Stimulated activated CD8-positive, alpha-beta memory T cell treated with anti-CD3 and anti-CD28 coated beads, Interleukin-7, amount 100 ng/mL, for 4 hours (primary cell): ENCODE measurements around the gene IKZF1.

Experiments used
- DNase-seq, 2 donors: peaks; one replicate each; pipeline ENCODE4 v3.0.0-alpha.2; 2020; ENCODE audit warnings: low read depth in 2 of 2

Gene IKZF1

DNA sequence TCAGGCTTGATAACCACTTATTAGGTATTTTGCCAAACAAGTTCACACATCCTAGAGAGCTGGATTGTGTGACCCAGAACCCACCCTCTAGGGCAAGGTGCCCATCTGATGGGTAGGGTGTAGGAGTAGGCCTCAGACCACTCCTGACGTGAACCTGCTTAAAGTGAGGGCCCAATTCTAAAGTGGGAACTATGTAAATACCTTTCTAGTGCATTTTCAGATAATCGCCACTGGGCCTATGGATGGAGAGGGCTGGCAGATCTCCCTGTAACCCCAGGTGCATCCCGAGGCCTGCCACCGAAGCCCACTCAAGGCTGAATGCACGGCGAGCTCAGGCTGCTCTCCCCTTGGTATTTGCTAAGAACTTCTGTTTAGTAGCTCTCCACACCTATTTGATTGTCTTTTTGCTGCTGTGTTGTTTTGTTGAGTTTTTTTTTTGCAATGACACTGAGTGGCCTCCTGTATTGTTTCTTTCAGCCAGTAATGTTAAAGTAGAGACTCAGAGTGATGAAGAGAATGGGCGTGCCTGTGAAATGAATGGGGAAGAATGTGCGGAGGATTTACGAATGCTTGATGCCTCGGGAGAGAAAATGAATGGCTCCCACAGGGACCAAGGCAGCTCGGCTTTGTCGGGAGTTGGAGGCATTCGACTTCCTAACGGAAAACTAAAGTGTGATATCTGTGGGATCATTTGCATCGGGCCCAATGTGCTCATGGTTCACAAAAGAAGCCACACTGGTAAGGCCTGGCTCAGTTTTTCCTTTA lies 71.7 kb downstream of the IKZF1 start:
- DNase-seq: no peak

DNA sequence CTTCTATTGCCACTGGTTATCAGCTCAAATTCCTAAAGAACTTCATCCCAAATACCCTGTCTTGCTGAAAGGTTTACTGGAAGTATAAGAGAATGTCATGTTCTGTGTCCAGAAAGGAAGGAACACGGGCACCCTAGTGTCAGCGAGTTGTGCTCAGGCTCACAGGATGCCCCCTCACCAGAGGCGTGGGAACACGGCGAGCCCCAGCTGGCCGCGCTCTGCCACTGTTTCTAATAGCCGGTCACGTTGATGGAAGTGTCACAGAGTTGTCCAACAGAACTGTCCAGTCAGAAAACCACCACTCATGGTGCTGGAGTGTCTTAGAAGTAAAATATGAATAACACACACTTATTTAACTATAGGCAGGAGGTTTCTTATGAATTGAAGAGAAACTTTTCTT lies 72.8 kb downstream of the IKZF1 start:
- DNase-seq: no peak

DNA sequence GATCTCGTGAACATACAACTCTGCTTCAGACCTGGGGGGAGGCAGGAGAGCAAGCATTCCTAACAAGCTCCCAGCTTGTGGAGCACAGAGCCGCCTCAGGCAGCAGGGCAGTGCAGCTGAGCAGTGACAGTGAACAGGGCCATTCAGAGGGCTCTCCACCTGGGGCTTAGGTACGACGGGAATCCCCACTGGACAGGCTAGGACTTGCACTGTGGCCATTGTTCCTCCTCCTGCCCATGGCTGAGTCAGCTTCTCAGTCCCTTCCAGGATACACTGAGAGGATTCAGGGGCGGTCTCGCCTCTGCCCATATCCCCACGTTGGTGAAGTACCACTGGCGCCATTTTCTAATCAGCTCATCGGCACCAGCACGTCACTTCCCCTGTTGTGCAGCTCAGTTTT lies 74.6 kb downstream of the IKZF1 start:
- no peak for DNase-seq

DNA sequence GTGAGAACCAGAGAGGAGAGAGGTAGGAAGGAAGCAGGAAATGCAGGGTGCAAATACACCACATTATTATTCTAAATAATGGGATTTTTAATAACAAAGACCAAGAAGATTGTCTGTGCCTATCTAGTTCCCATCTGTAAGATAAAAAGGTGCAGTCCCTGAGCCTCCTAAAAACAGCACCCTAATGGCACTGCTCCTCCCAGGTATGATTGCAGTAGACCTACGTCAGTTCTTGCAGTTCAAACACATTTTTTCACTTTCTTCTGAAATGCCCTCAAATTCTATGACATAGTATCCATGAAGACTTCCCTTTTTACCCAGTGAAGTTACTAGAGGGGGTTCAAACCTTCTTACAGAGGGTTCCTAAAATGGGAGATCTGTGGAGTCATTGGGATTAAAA lies 75.0 kb downstream of the IKZF1 start:
- no peak for DNase-seq

DNA sequence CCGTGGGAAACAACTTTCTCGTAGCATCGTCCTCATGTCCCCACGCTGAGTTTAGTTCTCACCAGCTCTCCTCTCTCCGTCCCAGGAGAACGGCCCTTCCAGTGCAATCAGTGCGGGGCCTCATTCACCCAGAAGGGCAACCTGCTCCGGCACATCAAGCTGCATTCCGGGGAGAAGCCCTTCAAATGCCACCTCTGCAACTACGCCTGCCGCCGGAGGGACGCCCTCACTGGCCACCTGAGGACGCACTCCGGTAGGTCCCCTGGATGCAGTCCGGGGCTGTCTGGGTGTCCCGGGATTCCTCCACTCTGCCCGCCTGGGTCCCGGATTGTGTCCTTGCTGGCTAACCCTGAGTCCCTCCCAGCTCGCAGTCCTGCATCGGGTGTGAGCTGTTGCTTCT lies 77.9 kb downstream of the IKZF1 start:
- DNase-seq: no peak

DNA sequence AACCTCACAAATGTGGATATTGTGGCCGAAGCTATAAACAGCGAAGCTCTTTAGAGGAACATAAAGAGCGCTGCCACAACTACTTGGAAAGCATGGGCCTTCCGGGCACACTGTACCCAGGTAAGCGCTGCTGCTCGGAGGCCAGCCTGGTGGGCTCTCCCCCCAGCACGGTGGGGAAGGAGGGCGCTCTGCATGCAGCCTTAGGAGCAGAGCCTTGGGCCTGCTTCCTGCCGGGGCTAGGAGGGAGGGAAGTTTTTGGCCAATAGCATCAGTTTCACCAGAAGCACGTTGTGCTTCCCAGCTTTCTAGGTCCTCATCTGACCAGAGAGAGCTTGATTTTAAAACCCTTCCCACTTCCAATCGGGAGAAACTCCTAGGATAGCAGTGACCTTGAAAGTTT lies 82.8 kb downstream of the IKZF1 start:
- no peak for DNase-seq

DNA sequence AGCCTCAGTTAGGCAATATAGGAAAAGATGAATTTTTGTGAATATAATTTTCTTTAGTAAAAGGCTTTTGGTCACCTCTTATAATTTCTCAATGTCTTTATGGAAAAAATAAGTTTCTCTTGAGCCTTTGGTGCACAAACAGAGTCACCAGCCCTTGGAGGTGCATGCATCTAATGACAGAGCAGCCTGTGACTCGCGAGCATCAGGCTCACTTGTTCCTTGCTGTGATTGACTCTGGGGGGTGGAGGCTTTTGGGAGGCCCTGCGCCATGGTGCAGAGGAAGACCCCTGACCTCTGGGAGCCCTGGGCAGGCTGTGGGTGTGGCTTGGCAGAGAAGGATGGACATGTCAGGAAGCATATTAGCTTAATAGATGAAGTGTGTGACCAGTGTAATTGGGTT lies 85.4 kb downstream of the IKZF1 start:
- peak; percentile 25 to 33 for DNase-seq

DNA sequence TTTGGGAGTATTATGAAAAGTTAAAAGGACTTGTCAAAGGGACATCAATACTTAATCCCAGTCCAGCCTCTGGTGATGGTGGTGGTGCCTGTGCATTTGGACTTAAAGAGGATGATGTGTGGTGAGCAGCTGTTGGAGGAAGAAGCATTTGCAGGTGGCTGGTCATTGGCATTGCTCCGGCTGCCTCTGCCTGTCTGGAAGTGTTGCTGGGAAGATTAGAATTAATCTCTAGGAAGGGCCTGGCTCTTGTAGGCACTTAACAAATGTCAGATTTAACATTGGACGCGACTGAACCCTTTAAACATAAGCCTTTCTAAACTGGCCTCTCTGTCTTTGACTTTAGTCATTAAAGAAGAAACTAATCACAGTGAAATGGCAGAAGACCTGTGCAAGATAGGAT lies 86.9 kb downstream of the IKZF1 start:
- DNase-seq: no peak

DNA sequence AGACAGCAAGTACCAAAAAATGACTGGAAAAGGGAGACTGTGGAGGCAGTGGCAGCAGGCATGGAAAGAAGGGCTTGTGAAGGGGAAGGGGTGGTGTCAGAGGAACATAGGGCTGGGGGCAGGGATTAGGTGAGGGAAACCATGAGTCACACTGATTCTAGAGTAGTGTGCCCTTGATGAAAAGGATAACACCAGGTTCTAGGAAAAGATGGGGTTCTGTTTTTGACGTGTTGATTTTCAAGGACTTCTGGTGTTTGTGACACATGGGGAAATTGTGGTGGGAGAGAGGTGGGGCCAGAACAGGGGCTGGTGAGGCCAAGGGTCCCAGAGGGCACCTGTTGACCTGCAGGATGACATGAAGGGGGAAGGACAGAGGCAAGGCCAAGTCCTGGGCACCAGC lies 88.6 kb downstream of the IKZF1 start:
- peak; percentile 26 to 63 for DNase-seq

DNA sequence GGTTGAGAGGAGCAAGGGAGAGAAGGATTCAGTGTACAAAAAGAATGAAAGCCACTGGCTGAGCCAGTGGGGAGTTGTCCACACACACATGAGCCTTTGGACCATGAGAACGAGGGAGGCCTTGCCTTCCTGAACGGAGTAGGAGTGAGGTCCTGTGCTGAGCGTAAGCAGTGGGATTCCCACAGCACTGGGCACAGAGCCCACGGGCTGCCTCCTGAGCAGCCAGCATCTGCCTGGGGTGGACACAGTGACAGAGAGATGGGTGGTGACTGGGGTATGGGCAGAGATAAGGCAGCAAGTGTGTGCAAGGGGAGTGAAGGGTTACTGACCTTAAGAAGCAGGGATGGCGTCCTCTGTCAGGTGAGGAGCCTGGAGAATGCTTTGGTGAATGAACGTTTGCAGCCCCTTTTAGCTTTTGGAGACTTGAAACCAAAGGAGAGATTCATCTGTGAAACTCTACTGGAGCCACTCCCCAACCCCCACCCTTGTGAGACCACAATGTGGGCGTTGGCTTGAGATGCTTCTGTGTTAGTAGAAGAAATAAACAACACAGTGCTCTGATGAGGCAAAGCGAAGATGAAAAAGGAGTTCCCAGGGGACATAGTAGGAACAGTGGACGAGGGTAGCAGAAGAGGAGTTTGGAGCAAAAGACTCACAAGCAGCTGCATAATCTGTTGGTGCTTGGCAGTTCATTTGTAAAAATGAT lies 89.2 kb downstream of the IKZF1 start:
- peak in 1 of 2 donors; percentile 36 for DNase-seq

DNA sequence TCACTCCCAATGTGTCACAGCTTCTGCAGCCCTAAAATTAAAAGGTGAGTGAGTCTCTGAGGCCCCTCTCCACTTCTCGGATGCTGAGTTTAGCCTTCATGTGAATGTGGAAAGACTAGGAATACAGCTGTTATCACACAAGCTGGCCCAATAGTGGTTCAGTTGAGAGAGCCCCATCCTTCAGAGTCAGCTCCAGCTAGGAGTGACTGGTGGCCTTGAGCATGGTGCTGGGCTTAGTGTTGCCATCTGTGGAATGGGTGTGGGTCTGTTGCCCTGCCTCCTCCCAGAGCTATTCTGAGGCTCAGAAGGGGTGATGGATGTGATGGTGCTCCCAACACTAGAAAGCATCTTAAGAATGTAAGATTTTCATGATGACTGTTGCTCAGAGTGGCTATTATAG lies 89.8 kb downstream of the IKZF1 start:
- no peak for DNase-seq

DNA sequence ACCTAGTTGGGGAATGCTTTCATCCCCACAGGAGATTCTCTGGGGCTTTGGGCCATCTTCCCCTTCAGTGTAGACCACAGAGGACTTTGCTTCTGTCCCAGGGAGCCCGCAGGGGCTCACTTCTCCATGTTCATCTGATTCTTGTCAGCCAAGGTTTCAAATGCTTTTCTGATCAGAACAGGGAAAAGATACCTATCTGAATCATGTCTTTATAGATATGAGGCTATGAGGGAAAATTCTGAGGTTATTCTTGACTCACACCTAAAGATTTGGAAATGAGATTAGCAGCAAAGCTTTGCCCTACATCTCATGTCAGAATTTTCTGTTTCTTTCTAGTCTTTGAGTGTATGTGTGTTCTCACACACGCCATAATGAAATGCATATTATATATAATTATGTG lies 92.3 kb downstream of the IKZF1 start:
- no peak for DNase-seq

DNA sequence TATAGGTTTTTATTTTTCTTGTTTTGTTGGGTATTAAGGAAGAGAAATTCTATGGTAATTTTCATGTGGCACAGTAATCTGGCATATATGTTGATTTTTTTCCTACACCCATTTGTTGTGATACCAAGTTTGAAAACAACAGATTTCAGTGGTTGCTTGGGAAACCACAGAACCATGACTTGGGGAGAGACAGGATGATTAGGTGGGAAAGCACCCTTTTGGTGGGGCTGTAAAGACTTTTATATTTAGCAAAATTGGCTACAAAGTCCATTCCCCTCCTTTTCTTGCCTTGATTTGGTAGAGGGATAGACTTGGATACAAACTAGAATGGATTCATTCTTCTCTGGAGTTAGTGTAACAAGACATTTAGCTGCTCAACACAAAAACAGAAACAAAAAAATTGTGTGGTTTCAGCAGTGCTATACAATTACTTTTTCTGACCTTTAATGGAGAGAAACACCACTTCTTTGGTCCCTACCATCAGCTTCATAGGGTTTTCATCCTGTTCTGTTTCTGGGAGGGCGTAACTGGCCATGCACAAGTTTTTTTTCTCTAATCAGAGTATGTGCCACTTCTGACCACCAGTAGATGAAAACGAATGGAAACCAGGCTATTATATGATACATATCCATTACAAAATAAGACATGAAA lies 92.9 kb downstream of the IKZF1 start:
- no peak for DNase-seq

DNA sequence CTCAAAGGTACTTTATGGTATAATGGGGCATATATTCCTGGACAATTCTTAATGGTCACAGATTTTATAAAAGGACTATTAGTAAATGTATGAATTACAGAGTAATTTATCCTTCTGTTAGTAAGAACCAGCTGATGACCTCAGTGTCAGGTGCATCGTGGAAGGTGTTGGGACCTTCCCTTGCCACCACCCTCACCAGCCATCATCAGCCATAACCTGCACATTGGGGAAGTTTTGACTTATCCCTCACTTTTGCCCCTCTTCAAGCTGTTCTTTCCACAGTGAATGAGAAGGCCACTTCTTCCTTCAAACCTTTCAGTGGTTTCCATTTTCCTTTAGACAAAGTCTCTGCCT lies 93.4 kb downstream of the IKZF1 start:
- no peak for DNase-seq

DNA sequence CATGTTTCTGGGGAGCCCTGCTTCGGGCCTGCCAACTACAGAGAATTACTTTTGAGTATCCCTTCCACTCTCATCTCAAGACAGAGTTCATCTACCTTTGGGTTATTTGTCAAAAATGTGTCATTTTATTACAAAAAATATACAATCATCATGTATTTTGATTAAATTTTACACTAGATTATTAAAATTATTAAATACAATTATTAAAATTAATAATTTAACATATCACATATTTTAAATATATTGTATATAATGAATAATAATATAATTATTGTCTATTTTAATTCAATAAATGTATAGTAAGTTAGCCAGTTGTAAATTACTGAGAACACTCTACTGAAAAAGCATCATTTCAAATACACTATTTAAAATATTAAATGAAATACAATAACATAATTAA lies 94.7 kb downstream of the IKZF1 start:
- DNase-seq: no peak

DNA sequence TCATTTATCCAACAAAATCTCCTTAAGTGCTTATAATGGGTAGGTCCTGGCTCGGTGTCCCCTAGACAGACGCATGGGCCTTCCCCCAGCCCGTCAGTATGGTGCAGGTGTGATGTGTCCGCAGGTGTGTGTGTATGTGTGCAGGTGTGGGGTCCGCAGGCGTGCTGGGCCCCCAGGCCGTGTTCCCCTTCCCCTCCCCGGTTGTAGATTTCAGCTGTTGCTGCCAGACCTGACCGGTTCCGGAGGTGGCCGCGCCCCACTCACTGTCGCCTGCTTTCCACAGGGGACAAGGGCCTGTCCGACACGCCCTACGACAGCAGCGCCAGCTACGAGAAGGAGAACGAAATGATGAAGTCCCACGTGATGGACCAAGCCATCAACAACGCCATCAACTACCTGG lies 95.1 kb downstream of the IKZF1 start:
- DNase-seq: no peak

DNA sequence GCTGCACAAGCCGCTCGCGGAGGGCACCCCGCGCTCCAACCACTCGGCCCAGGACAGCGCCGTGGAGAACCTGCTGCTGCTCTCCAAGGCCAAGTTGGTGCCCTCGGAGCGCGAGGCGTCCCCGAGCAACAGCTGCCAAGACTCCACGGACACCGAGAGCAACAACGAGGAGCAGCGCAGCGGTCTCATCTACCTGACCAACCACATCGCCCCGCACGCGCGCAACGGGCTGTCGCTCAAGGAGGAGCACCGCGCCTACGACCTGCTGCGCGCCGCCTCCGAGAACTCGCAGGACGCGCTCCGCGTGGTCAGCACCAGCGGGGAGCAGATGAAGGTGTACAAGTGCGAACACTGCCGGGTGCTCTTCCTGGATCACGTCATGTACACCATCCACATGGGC lies 95.6 kb downstream of the IKZF1 start:
- no peak for DNase-seq

DNA sequence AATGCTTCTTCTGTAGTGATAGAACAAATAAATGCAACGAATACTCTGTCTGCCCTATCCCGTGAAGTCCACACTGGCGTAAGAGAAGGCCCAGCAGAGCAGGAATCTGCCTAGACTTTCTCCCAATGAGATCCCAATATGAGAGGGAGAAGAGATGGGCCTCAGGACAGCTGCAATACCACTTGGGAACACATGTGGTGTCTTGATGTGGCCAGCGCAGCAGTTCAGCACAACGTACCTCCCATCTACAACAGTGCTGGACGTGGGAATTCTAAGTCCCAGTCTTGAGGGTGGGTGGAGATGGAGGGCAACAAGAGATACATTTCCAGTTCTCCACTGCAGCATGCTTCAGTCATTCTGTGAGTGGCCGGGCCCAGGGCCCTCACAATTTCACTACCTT lies 99.9 kb downstream of the IKZF1 start:
- DNase-seq: no peak

DNA sequence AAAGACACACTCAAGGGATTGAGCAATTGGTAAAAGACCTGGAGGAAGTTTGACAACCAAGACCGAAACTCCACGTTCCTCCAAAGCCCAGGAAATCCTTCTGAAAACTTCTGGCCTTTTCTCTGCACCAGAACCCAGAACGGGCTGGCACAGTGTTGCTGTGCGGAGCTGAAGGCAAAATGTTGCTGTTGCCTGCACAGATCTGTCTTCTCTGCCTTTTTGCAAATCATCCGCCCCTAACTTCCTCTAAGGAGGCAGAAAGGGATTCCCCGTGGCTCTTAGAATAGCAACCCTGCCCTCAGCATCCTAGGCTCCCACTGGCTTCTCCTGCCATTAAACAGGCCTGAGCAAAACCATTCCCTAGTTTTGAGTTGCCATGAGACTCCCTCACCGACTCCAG lies 100.7 kb downstream of the IKZF1 start:
- DNase-seq: no peak

DNA sequence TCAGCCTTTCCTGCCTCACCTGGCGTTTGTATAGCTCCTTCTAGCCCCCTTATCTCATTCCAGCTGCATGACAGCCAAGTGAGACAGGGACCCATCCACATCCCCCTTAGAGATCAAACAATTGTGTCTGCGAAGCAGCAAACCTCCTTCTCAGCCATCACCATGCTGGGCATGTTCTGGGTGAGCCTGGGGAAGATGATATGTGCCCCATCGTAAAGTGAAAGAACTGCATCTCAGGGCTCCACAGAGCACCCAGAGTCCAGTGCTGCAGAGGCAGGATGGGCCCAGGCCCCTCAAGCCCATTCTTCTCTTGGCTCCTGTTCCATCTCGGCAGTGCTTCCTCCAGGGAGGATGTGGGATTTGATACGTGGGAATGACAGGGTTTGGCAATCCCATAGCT lies 102.4 kb downstream of the IKZF1 start:
- DNase-seq: no peak

DNA sequence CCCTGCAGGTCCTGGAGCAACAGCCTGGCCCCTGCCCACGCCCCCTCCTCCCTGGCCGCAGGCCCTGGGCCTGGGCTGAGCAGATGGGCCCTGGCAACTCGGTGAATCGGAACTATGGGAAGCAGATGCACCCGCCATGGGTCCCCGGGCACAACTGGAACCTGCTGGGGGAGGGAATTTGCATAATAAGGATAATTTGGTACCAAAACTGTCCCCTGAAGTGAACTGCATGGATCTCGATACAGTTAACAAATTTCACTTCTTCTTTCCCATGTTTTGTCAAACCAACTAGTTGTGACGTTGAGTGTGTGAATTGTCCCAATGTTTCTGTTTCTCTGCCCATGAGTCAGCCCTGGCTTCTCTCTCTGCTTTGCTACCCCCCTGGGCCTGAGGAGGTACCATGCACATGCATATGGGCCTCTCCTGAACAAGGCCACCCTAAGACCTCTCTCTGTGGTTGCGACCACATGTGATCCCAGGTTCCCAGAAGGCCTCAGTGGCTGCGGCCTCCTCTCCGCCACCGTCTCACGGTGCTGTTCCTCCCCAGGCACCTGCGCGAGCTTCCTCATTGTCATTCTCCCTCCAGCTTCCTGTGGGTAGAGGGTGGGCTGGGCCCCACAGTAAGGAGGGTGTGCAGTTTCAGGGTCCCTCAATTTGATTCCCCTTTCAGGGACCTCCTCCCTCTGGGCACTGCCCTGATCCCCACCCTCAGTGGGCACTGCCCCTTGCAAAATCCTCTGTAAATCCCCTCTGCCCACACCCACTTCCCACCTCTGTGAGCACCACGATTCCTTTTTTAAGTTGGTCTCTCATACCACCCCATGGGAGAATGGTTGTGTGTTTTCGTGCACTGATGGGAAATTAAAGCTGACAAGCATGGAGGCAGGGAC lies 105.6 kb downstream of the IKZF1 start:
- DNase-seq: no peak

DNA sequence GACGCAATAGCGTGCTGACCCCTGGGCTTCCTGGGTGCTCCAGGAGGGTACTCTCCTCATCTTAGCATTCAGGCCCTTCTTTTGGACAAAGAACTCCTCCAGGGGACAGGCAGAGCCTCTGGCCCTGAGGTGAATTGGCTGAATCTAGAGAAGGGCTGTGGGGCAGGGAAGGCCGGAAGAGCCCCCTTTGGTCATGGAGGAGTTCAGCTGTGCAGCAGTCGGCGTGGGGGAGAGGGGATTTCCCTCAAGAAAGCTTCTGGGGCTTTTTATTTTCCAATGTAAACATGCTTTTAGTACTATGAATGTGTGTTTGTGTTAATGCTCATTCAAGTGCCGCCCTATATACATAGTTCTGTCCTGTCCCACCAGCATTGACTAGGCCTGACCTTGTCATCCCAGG lies 106.8 kb downstream of the IKZF1 start:
- DNase-seq: no peak
